RWPE2 (cell line): ENCODE data around the gene TSBP1.
"Not testable (repeated sequence)": the region's sequence is repeated elsewhere in the genome, so short reads cannot be mapped to it uniquely, and the experiment has no call there.

Experiments
- ATAC-seq: fragments of 200-7000 bp; cut with Tn5 transposase; 3 replicates; pipeline ENCODE4 v1.9.1; 2021; ENCODE audit warnings: low read depth
- DNase-seq: peaks from one replicate; pipeline ENCODE4 v3.0.0-alpha.2; 2020; ENCODE audit warnings: low spot score
- H3K27ac ChIP-seq: fragments of 450-650 bp; 2 replicates; pipeline ENCODE4 v1.5.1; 2017; ENCODE audit warnings: mild to moderate bottlenecking; ENCODE audit not compliant: poor library complexity, severe bottlenecking
- H3K27me3 ChIP-seq: fragments of 250-450 bp; sonication (Bioruptor Pico); 2 replicates; pipeline ENCODE4 v1.5.1; 2021; ENCODE audit warnings: mild to moderate bottlenecking, moderate library complexity; ENCODE audit not compliant: insufficient read depth, poor library complexity, severe bottlenecking
- H3K36me3 ChIP-seq: fragments of 250-450 bp; sonication (Bioruptor Pico); 2 replicates; pipeline ENCODE4 v1.5.1; 2020; ENCODE audit warnings: low read depth, mild to moderate bottlenecking, moderate library complexity
- H3K4me1 ChIP-seq: fragments of 250-450 bp; sonication (Bioruptor Pico); 2 replicates; pipeline ENCODE4 v1.5.1; 2021; ENCODE audit warnings: mild to moderate bottlenecking, moderate library complexity; ENCODE audit not compliant: insufficient read depth, poor library complexity, severe bottlenecking
- H3K4me3 ChIP-seq: fragments of 250-450 bp; sonication (Bioruptor Pico); 2 replicates; pipeline ENCODE4 v1.5.1; 2021; ENCODE audit warnings: mild to moderate bottlenecking, moderate library complexity; ENCODE audit not compliant: severe bottlenecking
- H3K9me3 ChIP-seq: fragments of 250-450 bp; sonication (Bioruptor Pico); 2 replicates; pipeline ENCODE4 v1.5.1; 2021; ENCODE audit warnings: mild to moderate bottlenecking, moderate library complexity; ENCODE audit not compliant: severe bottlenecking
- CTCF ChIP-seq: fragments of 450-650 bp; IDR thresholded peaks from one replicate; pipeline ENCODE4 v1.5.1; 2017; ENCODE audit warnings: mild to moderate bottlenecking, moderate library complexity; ENCODE audit not compliant: poor library complexity, severe bottlenecking

Gene TSBP1

GRCh38 chr6:32369660-32370059, 2.0 kb downstream of the TSBP1 start:
- no peak overlapping the region for H3K4me3 ChIP-seq
- H3K4me1 ChIP-seq, result peaks cover 17% of the 10 kb centered on the region
- no peaks in the 10 kb centered on the region for H3K27me3 ChIP-seq
- H3K9me3 ChIP-seq, result no peaks in the 10 kb centered on the region
- DNase-seq (no peak), ATAC-seq (peak; percentile 90)
- TF ChIP-seq CTCF, result no peak
- no peaks in the 10 kb centered on the region for H3K36me3 ChIP-seq
- H3K27ac ChIP-seq, result no peak overlapping the region

- Histone ChIP-seq H3K36me3 (no peaks in the 10 kb centered on the region), H3K27me3 (peaks cover under 1% of the 10 kb centered on the region), H3K4me1 (peaks cover 17% of the 10 kb centered on the region), H3K27ac (no peak overlapping the region), H3K9me3 (no peaks in the 10 kb centered on the region), H3K4me3 (no peak overlapping the region)
- DNase-seq, result no peak
- no peak for TF ChIP-seq CTCF
- ATAC-seq, result no peak
These were observed 4.1 kb downstream of the TSBP1 start for GRCh38 chr6:32367644-32368043.

GRCh38 chr6:32359225-32359624, 12.5 kb downstream of the TSBP1 start:
- not testable (repeated sequence) for DNase-seq, ATAC-seq, H3K4me1 ChIP-seq, H3K4me3 ChIP-seq, H3K27me3 ChIP-seq, H3K36me3 ChIP-seq, H3K27ac ChIP-seq, H3K9me3 ChIP-seq

GRCh38 chr6:32358548-32358947, 13.2 kb downstream of the TSBP1 start:
- not testable (repeated sequence) for H3K27ac ChIP-seq, ATAC-seq

GRCh38 chr6:32355018-32355417, 16.7 kb downstream of the TSBP1 start:
- ATAC-seq (no peak), DNase-seq (no peak)
- Histone ChIP-seq H3K9me3 (no peaks in the 10 kb centered on the region), H3K27ac (no peak overlapping the region), H3K27me3 (peaks cover 37% of the 10 kb centered on the region), H3K36me3 (no peaks in the 10 kb centered on the region), H3K4me1 (no peaks in the 10 kb centered on the region), H3K4me3 (no peak overlapping the region)
- TF ChIP-seq CTCF, result no peak

More at GRCh38 chr6:32358548-32358947, 13.2 kb downstream of the TSBP1 start:
- not testable (repeated sequence) for H3K9me3 ChIP-seq, H3K4me3 ChIP-seq, H3K27me3 ChIP-seq, H3K36me3 ChIP-seq, H3K4me1 ChIP-seq, DNase-seq

GRCh38 chr6:32353348-32353747, 18.4 kb downstream of the TSBP1 start:
- peaks cover 38% of the 10 kb centered on the region for H3K27me3 ChIP-seq
- H3K4me1 ChIP-seq, result no peaks in the 10 kb centered on the region
- ATAC-seq, result no peak

More at GRCh38 chr6:32353348-32353747, 18.4 kb downstream of the TSBP1 start:
- H3K9me3 ChIP-seq, result no peaks in the 10 kb centered on the region
- H3K27ac ChIP-seq, result no peak overlapping the region
- no peak for TF ChIP-seq CTCF
- H3K36me3 ChIP-seq, result no peaks in the 10 kb centered on the region
- no peak for DNase-seq
- H3K4me3 ChIP-seq, result no peak overlapping the region
